GM12878 (cell line): ENCODE measurements around the gene MAP4K4.

ENCODE experiments used
- BHLHE40 ChIP-seq, 2 experiments: fragments of 450-650 bp in 1 of 2; IDR thresholded peaks; 2 replicates each; pipeline ENCODE4 v1.6.1; 2011 to 2017; ENCODE audit warnings: low read depth in 2 of 2, borderline replicate concordance in 1 of 2, improper control_type of control experiment in 1 of 2, low read length in 1 of 2, mild to moderate bottlenecking in 1 of 2
- CTCF ChIP-seq, 3 experiments: IDR thresholded peaks in 2 of 3; conservative IDR thresholded peaks in 1 of 3; 2 replicates each; pipeline ENCODE4 v1.5.1; 2011; ENCODE audit warnings: low read depth in 3 of 3, low read length in 3 of 3, mild to moderate bottlenecking in 3 of 3, control low read depth in 2 of 3, moderate library complexity in 2 of 3, inconsistent platforms in 1 of 3, mixed read lengths in 1 of 3; ENCODE audit not compliant: control insufficient read depth in 2 of 3, insufficient read depth in 1 of 3; ENCODE audit errors: extremely low read depth in 1 of 3
- EP300 ChIP-seq, 2 experiments: fragments of 150-350 bp in 1 of 2; IDR thresholded peaks; 2 replicates each; pipeline ENCODE4 v1.6.1; 2011 to 2012; ENCODE audit warnings: low read depth in 2 of 2, low read length in 2 of 2, borderline replicate concordance in 1 of 2, improper control_type of control experiment in 1 of 2, inconsistent platforms in 1 of 2; ENCODE audit not compliant: control insufficient read depth in 1 of 2
- EZH2 ChIP-seq: IDR thresholded peaks from 2 replicates; pipeline ENCODE4 v1.6.1; 2012; ENCODE audit warnings: low read depth, mild to moderate bottlenecking, control low read depth, inconsistent platforms, low read length, borderline replicate concordance; ENCODE audit not compliant: control insufficient read depth
- FOXK2 ChIP-seq: fragments of 450-650 bp; IDR thresholded peaks from 2 replicates; pipeline ENCODE4 v1.6.1; 2017; ENCODE audit warnings: mild to moderate bottlenecking, moderate library complexity
- GABPA ChIP-seq: IDR thresholded peaks from 2 replicates; pipeline ENCODE4 v1.6.1; 2014; ENCODE audit warnings: antibody characterized with exemption, low read depth, mild to moderate bottlenecking, inconsistent platforms
- MXI1 ChIP-seq: fragments of 150-350 bp; IDR thresholded peaks from 2 replicates; pipeline ENCODE4 v1.6.1; 2011; ENCODE audit warnings: low read depth, mild to moderate bottlenecking, inconsistent platforms, low read length, improper control_type of control experiment
- NR2C1 ChIP-seq: fragments of 450-650 bp; IDR thresholded peaks from 2 replicates; pipeline ENCODE4 v1.6.1; 2017; ENCODE audit warnings: antibody characterized with exemption, mild to moderate bottlenecking, moderate library complexity
- POLR2AphosphoS2 ChIP-seq: IDR thresholded peaks from 2 replicates; pipeline ENCODE4 v1.6.1; 2011; ENCODE audit warnings: low read depth, mild to moderate bottlenecking, low read length, improper control_type of control experiment, moderate library complexity
- POLR2AphosphoS5 ChIP-seq: IDR thresholded peaks from 2 replicates; pipeline ENCODE4 v1.6.1; 2011; ENCODE audit warnings: mild to moderate bottlenecking, low read length, inconsistent platforms
- RAD51 ChIP-seq: fragments of 450-650 bp; IDR thresholded peaks from 2 replicates; pipeline ENCODE4 v1.6.1; 2016; ENCODE audit warnings: moderate library complexity, mild to moderate bottlenecking, inconsistent platforms
- REST ChIP-seq: IDR thresholded peaks from 2 replicates; pipeline ENCODE4 v1.6.1; 2012; ENCODE audit warnings: mild to moderate bottlenecking, low read depth, low read length
- SRF ChIP-seq, 2 experiments: IDR thresholded peaks; 2 replicates each; pipeline ENCODE4 v1.6.1; 2011; ENCODE audit warnings: low read depth in 2 of 2, low read length in 2 of 2, mild to moderate bottlenecking in 1 of 2, moderate library complexity in 1 of 2
- STAT3 ChIP-seq: IDR thresholded peaks from 2 replicates; pipeline ENCODE4 v1.6.1; 2011; ENCODE audit warnings: low read depth, low read length, improper control_type of control experiment

- TF ChIP-seq BHLHE40 (IDR thresholded peaks at IDR 0.05; ENCODE audit: borderline replicate concordance in 1 of 2, low read depth in 2 of 2, low read length in 1 of 2) (no peak), POLR2AphosphoS5 (no peak), MXI1 (no peak), EZH2 (no peak), GABPA (no peak), REST (no peak), POLR2AphosphoS2 (no peak), NR2C1 (no peak), STAT3 (no peak), CTCF (IDR thresholded peaks at IDR 0.05 in 2 of 3, conservative IDR thresholded peaks at IDR 0.05 in 1 of 3; ENCODE audit: control insufficient read depth in 2 of 3, extremely low read depth in 1 of 3, insufficient read depth in 1 of 3, low read depth in 3 of 3, low read length in 3 of 3) (no peak), SRF (IDR thresholded peaks at IDR 0.05; ENCODE audit: low read depth in 2 of 2, low read length in 2 of 2) (no peak), FOXK2 (no peak), RAD51 (no peak), EP300 (IDR thresholded peaks at IDR 0.05; ENCODE audit: borderline replicate concordance in 1 of 2, control insufficient read depth in 1 of 2, low read depth in 2 of 2, low read length in 2 of 2) (no peak)
These were observed 149.5 kb downstream of the MAP4K4 start for GRCh38 chr2:101846973-101847372.
